RWPE1 (cell line): Measurements from ENCODE around the gene TMEM61.
A peak's percentile ranks its signal among the peaks of the same experiment; 100 is the strongest.
"Not testable (repeated sequence)": the region's sequence is repeated elsewhere in the genome, so short reads cannot be mapped to it uniquely, and the experiment has no call there.

Experiments used
- CTCF ChIA-PET: fragments of 350-600 bp; sonication (Branson Sonifier 250); formaldehyde crosslinking; extraction: SDS; loops from one replicate; lab custom pipeline; 2021; lab: Yijun Ruan, JAX
- POLR2A ChIA-PET: fragments of 400-600 bp; formaldehyde crosslinking; extraction: SDS; loops from one replicate; lab custom pipeline; 2020; ENCODE audit warnings: antibody characterized with exemption; ENCODE audit not compliant: low non-redundant PET; lab: Yijun Ruan, JAX
- DNase-seq: peaks from one replicate; pipeline ENCODE4 v3.0.0; 2012; ENCODE audit warnings: low spot score
- H3K27ac ChIP-seq: fragments of 450-650 bp; 2 replicates; pipeline ENCODE4 v1.5.1; 2017
- CTCF ChIP-seq: fragments of 450-650 bp; conservative IDR thresholded peaks from 2 replicates; pipeline ENCODE4 v1.5.1; 2017; ENCODE audit warnings: low read depth, mild to moderate bottlenecking

Gene TMEM61

GRCh38 chr1:54980528-54981241 is at the start of gene TMEM61:
TMEM61 (plus strand) TSS chr1:54980628; CDS start chr1:54981066, 438 bp downstream.
- CTCF ChIA-PET = interaction anchor here (0.5 to 0.6 kb wide), 2 partner anchors 10 to 15 kb away, joined by 3 to 4 read pairs; no protein-coding TSS in a partner anchor
- no peak for DNase-seq
- POLR2A ChIA-PET = interaction anchor here (1.2 kb wide), 1 partner anchor 12 kb away, joined by 3 read pairs; no protein-coding TSS in a partner anchor
- peak within 1 kb of the TSS; percentile 11; the same call in 1 of the 2 replicates for H3K27ac ChIP-seq
- TF ChIP-seq CTCF = no peak

GRCh38 chr1:54931275-54931840 is 49.1 kb upstream of the TMEM61 start:
- no peak for TF ChIP-seq CTCF
- no peak overlapping the region for H3K27ac ChIP-seq
- ChIA-PET CTCF (interaction anchor here (0.7 kb wide), 1 partner anchor 14 kb away, joined by 3 read pairs; no protein-coding TSS in a partner anchor), POLR2A (no interaction called here)
- DNase-seq = no peak

- POLR2A ChIA-PET = not testable (repeated sequence)
- CTCF ChIA-PET = interaction anchor here (1.8 kb wide), 1 partner anchor 11 kb away, joined by 4 read pairs; no protein-coding TSS in a partner anchor
- H3K27ac ChIP-seq = peak overlapping the region; percentile 67
Measured at GRCh38 chr1:54934081-54934480, 46.3 kb upstream of the TMEM61 start.

GRCh38 chr1:54934869-54935268 is 45.6 kb upstream of the TMEM61 start:
- CTCF ChIA-PET = interaction anchor here (0.8 to 1.8 kb wide), 2 partner anchors 10 to 164 kb away, joined by 4 read pairs; no protein-coding TSS in a partner anchor
- H3K27ac ChIP-seq = peak overlapping the region; percentile 67
- no peak for DNase-seq
- POLR2A ChIA-PET = no interaction called here
- TF ChIP-seq CTCF = no peak

More at GRCh38 chr1:54934081-54934480, 46.3 kb upstream of the TMEM61 start:
- not testable (repeated sequence) for DNase-seq

- CTCF ChIA-PET = no interaction called here
- no peak for DNase-seq
Measured at GRCh38 chr1:54936791-54937190, 43.6 kb upstream of the TMEM61 start.

GRCh38 chr1:54937469-54937868 is 43.0 kb upstream of the TMEM61 start:
- CTCF ChIA-PET = no interaction called here
- DNase-seq = no peak
- H3K27ac ChIP-seq = no peak overlapping the region
- POLR2A ChIA-PET = no interaction called here
- TF ChIP-seq CTCF = no peak

More at GRCh38 chr1:54936791-54937190, 43.6 kb upstream of the TMEM61 start:
- H3K27ac ChIP-seq = peak overlapping the region; percentile 64
- POLR2A ChIA-PET = interaction anchor here (1.0 kb wide), 1 partner anchor 51 kb away, joined by 4 read pairs; no protein-coding TSS in a partner anchor
- no peak for TF ChIP-seq CTCF

- CTCF ChIA-PET = interaction anchor here (1.3 kb wide), 1 partner anchor 57 kb away, joined by 8 read pairs; no protein-coding TSS in a partner anchor
- DNase-seq, H3K27ac ChIP-seq, POLR2A ChIA-PET: not testable (repeated sequence)
Measured at GRCh38 chr1:54938955-54939354, 41.5 kb upstream of the TMEM61 start.
